ENCODE results near the gene SYNGR4.
"Not testable (repeated sequence)": the region's sequence is repeated elsewhere in the genome, so short reads cannot be mapped to it uniquely, and the experiment has no call there.

Gene SYNGR4, protein sequence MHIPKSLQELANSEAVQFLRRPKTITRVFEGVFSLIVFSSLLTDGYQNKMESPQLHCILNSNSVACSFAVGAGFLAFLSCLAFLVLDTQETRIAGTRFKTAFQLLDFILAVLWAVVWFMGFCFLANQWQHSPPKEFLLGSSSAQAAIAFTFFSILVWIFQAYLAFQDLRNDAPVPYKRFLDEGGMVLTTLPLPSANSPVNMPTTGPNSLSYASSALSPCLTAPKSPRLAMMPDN

DNA sequence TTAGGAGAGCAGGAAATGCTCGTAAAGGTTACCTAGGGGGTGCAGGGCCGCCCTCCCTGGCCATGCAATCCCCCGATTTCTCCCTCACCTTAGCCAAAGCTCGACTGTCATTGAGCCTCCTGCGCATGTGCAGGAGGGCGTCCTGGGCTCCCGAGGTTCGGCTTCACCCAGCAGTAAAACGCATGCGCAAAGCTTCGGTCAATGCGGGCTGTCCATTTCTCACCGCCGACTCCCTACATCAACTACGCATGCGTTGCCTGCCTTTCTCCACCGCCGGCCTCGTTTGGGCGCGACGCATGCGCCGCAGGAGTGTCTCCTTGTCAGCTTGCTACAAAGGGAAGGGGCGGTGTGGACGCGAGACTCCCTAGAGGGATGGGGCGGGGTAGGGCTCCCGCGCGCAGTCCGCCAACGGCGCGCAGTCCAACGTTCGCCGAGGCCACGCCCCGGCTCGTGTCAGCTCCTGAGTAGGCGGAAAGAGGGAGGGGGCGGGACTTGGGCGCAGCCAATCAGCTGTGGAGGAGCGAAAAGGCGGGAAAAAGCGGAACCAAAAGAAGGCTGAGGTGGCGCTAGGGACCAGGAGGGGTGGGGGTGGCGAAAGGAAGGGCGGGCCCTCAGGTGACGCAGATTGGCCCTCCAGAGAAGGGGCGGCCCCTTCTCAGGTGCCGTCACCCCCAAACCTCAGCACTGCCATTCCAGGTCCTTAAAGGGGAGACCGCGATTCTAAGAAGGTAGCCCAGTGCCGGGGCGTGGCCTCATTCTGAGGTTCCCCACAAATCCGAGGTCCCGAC is at the start of gene SYNGR4, which contains the start of gene TMEM143:
Gene SYNGR4 (plus strand): TSS at position 558 of the 788 bp plus-strand sequence. CDS start 1,476 bp downstream, outside the sequence.
Gene TMEM143 (minus strand): TSS at position 131 of the 788 bp plus-strand sequence. CDS start 20 bp downstream, at position 111.
- DNase-seq, result peak; percentile 100

DNA sequence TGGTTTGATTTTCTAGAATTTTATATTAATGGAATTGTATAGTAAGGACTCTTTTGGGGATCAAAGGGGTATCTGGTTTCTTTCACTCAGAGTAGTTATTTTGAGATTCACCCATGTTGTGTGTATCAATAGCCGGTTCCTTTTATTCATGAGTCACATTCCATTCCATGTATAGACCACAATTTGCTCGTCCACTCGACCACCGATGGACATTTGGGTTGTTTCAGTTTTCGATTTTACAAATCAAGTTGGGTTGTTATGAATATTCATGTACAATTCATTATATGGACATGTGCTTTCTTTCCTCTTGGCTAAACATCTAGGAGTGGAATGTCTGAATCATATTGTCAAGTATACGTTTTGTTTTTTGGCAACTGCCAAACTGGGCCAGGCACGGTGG is 48.5 kb upstream of the SYNGR4 start:
- DNase-seq, result no peak

DNA sequence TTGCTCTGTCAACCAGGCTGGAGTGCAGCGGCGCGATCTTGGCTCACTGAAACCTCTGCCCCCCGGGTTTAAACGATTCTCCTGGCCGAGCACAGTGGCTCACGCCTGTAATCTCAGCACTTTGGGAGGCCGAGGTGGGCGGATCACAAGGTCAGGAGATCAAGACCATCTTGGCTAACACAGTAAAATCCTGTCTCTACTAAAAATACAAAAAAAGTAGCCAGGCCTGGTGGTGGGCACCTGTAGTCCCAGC is 46.5 kb upstream of the SYNGR4 start:
- not testable (repeated sequence) for DNase-seq

- no peak for DNase-seq
These were observed 45.7 kb upstream of the SYNGR4 start for GRCh38 chr19:48318286-48318987.

DNA sequence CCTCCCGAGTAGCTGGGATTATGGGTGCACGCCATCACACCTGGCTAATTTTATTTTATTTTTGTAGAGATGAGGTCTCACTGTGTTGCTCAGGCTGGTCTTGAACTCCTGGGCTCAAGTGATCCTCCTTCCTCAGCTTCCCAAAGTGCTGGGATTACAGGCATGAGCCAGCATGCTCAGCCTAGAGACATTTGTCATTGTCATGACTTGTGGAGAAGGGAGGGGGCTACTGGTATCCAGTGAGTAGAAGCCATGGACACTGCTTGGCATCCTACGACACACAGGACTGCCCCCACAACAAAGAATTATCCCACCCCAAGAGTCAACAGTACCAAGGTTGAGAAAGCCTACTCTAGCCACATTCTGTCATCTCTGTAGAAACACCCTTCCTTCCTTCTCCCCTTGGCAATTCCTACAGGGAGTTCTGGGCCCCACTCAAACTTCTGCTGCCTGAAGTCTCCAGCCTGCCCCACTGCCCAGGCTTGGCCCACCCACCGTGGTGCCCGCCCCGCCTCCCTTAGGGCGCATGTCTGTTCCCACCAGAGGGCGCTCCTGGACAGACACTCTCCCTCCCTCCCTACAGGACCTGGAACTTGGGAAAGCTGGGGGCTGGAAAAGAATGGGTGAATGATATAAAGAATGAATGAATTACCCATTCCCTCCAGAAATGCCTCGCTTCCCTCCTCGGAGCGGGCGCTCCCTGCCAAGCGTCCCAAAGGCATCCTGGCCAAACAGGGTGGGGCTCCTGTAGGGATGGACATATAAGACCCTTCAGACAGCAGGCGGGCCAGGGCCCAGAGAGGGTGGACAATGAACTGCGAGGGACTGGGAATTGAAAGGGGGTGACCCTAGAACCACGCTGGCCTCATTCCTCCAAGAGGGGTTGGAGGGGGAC is 44.3 kb upstream of the SYNGR4 start:
- peak; percentile 57 for DNase-seq

DNA sequence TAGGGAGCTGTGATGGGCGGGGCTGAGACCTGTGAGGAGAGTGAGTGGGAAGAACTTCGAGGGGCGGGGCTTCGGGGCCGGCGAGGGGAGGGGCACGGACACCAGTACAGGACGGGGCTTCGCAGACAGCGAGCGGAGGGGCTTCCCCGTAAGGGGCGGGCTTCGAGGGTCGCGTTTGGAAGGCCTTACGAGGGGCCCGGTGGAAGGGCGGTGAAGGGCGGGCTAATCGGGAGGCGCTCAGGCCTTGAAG is 42.9 kb upstream of the SYNGR4 start:
- DNase-seq, result peak; percentile 95

GRCh38 chr19:48321622-48322591 is 42.3 kb upstream of the SYNGR4 start:
- DNase-seq, result peak; percentile 95

GRCh38 chr19:48325265-48325910 is 38.8 kb upstream of the SYNGR4 start, which contains the start of gene EMP3:
Gene EMP3 (plus strand): TSS chr19:48325552. CDS start chr19:48326845, 1,293 bp downstream.
- no peak for DNase-seq

DNA sequence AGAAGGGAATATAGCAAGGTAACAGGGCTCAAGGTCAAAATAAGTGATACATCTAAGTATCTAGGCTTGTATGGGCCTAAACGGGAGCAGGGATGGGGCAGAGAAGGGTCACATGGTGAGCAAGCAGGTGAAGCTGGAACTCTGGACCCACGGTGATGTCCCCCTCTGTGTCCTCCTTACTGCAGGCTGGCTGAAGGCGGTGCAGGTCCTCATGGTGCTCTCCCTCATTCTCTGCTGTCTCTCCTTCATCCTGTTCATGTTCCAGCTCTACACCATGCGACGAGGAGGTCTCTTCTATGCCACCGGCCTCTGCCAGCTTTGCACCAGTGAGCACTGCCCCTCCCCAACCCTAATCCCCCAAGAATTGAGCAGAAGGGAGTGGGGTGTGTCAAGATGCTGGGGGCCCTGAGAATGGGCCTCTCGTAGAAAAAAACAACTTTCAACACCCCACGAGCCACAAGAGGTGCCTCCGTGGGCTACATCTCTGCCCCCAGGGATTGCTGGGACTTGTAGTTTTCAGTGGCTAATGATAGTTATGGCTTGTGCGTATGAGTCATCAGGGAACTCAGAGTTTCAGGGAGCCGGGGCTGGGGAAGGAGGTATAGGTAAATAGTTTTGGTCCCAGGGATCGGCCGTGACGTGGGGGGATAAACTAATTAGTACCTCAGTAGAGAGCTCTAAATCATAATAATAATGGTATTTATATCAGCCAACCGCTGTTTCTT is 34.8 kb upstream of the SYNGR4 start:
- DNase-seq, result no peak

DNA sequence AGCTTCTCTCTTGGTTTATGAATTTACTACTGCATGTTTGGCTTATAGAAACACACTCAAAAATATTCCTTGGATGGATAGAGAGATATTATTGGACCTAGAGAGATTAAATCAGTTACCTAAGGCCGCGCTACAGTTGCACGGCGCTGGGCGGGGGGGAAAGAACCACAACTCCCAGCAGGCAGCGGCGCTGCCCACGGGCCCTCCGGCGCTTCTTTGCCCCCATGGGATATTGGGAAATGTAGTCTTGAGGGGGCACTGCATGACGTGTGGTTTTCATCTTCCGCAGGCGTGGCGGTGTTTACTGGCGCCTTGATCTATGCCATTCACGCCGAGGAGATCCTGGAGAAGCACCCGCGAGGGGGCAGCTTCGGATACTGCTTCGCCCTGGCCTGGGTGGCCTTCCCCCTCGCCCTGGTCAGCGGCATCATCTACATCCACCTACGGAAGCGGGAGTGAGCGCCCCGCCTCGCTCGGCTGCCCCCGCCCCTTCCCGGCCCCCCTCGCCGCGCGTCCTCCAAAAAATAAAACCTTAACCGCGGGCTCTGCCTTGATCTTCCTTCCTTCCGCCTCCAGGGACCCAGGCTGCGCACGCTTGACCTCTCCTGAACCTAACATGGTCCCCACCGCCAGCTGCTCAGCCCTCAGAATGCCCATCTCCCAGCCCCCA is 34.0 kb upstream of the SYNGR4 start:
- peak; percentile 89 for DNase-seq

- DNase-seq, result no peak
These were observed 31.9 kb upstream of the SYNGR4 start for GRCh38 chr19:48332351-48332661.

GRCh38 chr19:48332662-48333466 is 31.3 kb upstream of the SYNGR4 start:
- DNase-seq, result peak; percentile 99

GRCh38 chr19:48333467-48334384 is 30.4 kb upstream of the SYNGR4 start:
- DNase-seq, result peak; percentile 91

GRCh38 chr19:48338253-48338755 is 25.9 kb upstream of the SYNGR4 start:
- DNase-seq, result no peak

DNA sequence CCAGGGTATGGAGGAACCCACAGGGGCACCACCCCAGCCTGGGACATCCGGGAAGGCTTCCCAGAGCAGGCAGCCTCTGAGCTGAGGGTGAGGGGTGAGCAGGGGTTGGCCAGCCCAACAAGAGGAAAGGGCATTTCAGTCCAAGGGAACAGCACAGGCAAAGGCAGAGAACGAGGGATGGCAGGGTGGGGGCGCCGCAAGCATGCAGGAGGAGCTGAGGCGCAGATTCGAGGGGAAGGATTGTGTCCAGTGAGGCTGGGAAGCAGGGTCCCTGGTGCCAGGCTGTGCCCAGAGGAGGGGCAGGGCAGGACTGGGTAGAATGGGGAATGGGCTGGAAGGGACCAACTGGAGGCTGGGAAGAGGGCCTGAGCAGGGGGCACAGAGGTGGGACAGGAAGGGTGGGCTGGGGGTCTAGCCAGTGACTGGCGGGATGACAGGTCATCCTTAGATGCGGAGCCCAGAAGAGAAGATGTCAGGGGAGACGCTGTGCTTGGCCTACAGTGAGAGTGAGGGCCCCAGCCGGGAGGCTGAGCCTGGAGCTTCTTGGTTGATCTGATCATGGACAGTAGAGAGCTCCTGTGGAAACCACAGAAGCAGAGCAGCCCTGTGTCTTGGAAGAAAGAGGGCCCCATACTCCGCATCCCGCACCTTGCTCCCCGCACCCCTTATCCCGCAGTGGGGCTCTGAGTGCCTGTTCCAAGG is 25.2 kb upstream of the SYNGR4 start:
- DNase-seq, result no peak

DNA sequence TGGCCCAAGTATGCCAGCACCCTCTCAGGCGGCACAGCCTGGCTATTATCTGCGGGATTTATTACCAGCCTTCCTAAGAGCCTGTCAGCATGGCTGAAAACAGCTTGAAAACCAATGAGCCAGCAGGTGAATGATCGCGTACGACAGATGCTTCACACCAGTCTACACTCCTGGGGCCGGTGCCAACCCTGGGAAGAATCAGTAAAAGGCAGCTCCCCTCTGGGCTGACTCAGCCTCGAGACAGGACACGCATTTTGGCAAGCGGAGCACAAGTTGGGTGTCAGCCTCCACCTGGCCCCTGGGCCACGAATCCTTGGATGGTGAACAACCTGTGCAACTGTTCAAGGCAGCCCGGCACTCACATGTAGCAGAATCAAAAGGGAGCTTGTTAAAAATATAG is 23.2 kb upstream of the SYNGR4 start:
- DNase-seq, result no peak

Measured in NCI-H774 (cell line).